Effector memory CD8-positive, alpha-beta T cell (primary cell): Measurements from ENCODE around the gene BCS1L.
A peak's percentile ranks its signal among the peaks of the same experiment; 100 is the strongest.

Source experiments
- ATAC-seq: fragments of 150-1000 bp; cut with Tn5 transposase; replicated peaks from 2 replicates; pipeline ENCODE4 v1.10.0; 2021; ENCODE audit warnings: mild to moderate bottlenecking, moderate library complexity
- DNase-seq, 3 experiments: peaks; one replicate each; pipeline ENCODE4 v3.0.0; 2021
- H3K27ac Mint-ChIP-seq, 2 donors: one replicate each; pipeline ENCODE4 v1.8.0; 2022; ENCODE audit warnings: mild to moderate bottlenecking in 2 of 2, mixed read lengths in 2 of 2, moderate library complexity in 2 of 2
- H3K27me3 Mint-ChIP-seq, 2 donors: one replicate each; pipeline ENCODE4 v1.8.0; 2022; ENCODE audit warnings: mixed read lengths in 2 of 2
- H3K36me3 Mint-ChIP-seq: one replicate; pipeline ENCODE4 v1.8.0; 2022; ENCODE audit warnings: mild to moderate bottlenecking, moderate library complexity, mixed read lengths; ENCODE audit not compliant: insufficient read depth
- H3K4me1 Mint-ChIP-seq, 2 donors: one replicate each; pipeline ENCODE4 v1.8.0; 2022; ENCODE audit warnings: low read depth in 2 of 2, mixed read lengths in 2 of 2
- H3K4me3 Mint-ChIP-seq, 2 donors: one replicate each; pipeline ENCODE4 v1.8.0; 2022; ENCODE audit warnings: mild to moderate bottlenecking in 2 of 2, mixed read lengths in 2 of 2, moderate library complexity in 2 of 2
- H3K9me3 Mint-ChIP-seq, 2 donors: one replicate each; pipeline ENCODE4 v1.8.0; 2022; ENCODE audit warnings: mixed read lengths in 2 of 2
- total RNA-seq, 9 experiments: gene quantifications; one replicate each; lab custom pipeline; 2026; lab: John Stamatoyannopoulos, UW

The BCS1L gene, protein sequence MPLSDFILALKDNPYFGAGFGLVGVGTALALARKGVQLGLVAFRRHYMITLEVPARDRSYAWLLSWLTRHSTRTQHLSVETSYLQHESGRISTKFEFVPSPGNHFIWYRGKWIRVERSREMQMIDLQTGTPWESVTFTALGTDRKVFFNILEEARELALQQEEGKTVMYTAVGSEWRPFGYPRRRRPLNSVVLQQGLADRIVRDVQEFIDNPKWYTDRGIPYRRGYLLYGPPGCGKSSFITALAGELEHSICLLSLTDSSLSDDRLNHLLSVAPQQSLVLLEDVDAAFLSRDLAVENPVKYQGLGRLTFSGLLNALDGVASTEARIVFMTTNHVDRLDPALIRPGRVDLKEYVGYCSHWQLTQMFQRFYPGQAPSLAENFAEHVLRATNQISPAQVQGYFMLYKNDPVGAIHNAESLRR
- total RNA-seq, result 8.7 to 46.7 (median 32.9) reads per million in 9 experiments

DNA sequence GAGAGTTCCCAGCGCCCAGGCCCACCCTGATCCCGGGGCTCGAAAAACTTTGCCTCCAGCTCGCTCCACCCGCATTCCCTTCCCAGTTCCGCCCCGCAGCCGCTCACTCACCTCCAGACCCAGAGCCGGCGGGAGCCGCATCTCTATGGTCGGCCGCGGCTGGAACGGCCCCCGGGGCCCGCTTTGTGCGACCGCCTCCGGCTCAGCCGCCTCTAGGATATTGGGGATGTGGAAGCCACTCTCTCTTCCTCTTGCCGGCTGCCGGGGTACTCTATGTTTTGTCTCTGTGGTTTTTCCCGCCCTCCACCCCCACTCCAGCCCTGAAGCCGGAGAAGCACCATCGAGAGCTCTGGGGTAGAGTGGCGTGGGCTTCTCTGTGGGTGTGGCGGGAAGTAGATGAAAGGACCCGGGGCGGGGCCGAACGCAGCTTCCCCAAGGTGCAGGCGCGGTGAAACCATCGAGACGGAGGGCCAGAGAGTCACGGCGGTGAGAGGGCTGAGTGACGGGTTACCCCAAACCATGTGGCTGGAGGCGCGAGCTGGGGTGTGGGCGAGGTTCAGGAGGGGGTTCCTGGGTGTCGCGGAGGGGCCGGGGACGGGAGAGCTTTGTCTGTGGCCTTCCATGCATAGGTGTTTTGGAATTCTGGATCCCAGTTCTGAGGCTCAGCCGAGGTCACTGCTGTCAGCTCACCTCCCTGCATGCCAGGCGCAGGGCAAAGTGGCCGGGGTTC, at the start of gene BCS1L, which contains the start of gene ZNF142:
TSS of gene BCS1L (plus strand) at position 426 of the 730 bp plus-strand sequence. CDS start 1,305 bp downstream, outside the sequence.
TSS of gene ZNF142 (minus strand) at position 366 of the 730 bp plus-strand sequence. CDS start 3,194 bp downstream, outside the sequence.
- peak; percentile 85 to 88 (median 87) for DNase-seq
- Mint-ChIP-seq H3K4me1 (peaks cover 31 to 37% of the 10 kb centered on the region in 2 donors), H3K4me3 (peak within 1 kb of the TSS; percentile 90 to 97), H3K27ac (peak within 1 kb of the TSS; percentile 90 to 95), H3K36me3 (peaks cover 49% of the 10 kb centered on the region), H3K27me3 (no peaks in the 10 kb centered on the region), H3K9me3 (no peaks in the 10 kb centered on the region)
- ATAC-seq, result peak; percentile 97

DNA sequence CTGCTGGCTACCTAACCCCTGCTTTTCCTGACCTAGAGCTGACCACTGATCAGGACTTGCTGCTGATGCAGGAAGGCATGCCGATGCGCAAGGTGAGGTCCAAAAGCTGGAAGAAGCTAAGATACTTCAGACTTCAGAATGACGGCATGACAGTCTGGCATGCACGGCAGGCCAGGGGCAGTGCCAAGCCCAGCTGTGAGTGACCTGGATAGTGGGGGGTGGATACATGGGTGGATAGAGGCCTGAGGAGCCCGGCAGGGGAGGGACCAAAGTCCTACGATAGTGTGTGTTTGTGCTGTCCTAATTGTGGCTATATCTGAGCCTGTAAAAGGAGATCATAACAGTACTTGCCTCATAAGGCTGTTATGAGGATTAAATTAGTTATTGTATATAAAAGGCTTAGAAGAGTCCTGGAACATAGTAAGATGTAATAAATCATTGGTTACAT, 43.6 kb upstream of the BCS1L start:
- Mint-ChIP-seq H3K4me1 (no peaks in the 10 kb centered on the region), H3K27me3 (peaks cover 0 to 9% of the 10 kb centered on the region in 2 donors), H3K36me3 (no peaks in the 10 kb centered on the region), H3K9me3 (no peaks in the 10 kb centered on the region), H3K4me3 (no peak overlapping the region), H3K27ac (no peak overlapping the region)
- DNase-seq (no peak), ATAC-seq (no peak)

DNA sequence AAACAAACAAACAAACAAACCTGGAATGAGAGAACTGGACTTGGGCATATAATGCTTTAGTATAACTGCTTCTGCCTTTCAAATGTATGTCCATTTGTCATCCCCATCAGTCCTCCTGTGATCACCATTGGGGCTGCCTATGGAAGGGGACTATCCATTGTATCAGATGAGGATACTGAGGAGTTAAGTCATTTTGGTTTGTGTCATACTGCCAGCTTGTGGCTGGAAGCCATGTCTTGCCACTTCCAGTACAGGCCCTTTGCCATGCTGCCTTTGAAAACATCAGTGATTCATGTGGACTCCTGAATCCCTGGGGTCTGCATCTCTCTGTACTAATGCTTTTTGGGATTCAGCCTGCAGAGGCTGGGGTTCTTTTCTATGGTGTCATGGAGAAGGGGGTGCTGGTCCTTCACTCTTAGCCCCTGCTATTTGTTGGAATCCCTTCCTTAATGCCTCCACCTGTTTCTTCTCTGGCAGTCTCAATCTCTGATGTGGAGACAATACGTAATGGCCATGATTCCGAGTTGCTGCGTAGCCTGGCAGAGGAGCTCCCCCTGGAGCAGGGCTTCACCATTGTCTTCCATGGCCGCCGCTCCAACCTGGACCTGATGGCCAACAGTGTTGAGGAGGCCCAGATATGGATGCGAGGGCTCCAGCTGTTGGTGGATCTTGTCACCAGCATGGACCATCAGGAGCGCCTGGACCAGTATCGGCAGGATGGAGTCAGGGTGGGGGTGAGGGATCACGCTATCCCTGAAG, 41.2 kb upstream of the BCS1L start:
- DNase-seq (no peak), ATAC-seq (no peak)
- Mint-ChIP-seq H3K4me1 (no peaks in the 10 kb centered on the region), H3K36me3 (no peaks in the 10 kb centered on the region), H3K27ac (no peak overlapping the region), H3K27me3 (no peaks in the 10 kb centered on the region), H3K4me3 (no peak overlapping the region), H3K9me3 (no peaks in the 10 kb centered on the region)

DNA sequence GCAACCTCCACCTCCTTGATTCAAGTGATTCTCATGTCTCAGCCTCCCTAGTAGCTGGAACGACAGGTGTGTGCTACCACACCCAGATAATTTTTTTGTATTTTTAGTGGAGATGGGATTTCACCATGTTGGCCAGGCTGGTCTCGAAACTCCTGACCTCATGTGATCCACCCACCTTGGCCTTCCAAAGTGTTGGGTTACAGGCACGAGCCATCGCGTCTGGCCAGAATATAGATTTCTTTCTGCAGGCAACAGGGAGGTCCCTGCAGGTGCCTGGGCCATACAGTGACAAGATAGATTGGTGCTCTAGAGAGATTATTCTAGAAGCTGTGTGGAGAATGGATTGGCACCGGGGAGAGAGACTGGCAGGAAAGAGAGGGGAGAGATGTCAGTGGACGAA, 38.5 kb upstream of the BCS1L start:
- Mint-ChIP-seq H3K36me3 (peaks cover 4% of the 10 kb centered on the region), H3K4me1 (no peaks in the 10 kb centered on the region), H3K9me3 (no peaks in the 10 kb centered on the region), H3K27me3 (no peaks in the 10 kb centered on the region), H3K4me3 (no peak overlapping the region), H3K27ac (no peak overlapping the region)
- ATAC-seq (no peak), DNase-seq (no peak)

DNA sequence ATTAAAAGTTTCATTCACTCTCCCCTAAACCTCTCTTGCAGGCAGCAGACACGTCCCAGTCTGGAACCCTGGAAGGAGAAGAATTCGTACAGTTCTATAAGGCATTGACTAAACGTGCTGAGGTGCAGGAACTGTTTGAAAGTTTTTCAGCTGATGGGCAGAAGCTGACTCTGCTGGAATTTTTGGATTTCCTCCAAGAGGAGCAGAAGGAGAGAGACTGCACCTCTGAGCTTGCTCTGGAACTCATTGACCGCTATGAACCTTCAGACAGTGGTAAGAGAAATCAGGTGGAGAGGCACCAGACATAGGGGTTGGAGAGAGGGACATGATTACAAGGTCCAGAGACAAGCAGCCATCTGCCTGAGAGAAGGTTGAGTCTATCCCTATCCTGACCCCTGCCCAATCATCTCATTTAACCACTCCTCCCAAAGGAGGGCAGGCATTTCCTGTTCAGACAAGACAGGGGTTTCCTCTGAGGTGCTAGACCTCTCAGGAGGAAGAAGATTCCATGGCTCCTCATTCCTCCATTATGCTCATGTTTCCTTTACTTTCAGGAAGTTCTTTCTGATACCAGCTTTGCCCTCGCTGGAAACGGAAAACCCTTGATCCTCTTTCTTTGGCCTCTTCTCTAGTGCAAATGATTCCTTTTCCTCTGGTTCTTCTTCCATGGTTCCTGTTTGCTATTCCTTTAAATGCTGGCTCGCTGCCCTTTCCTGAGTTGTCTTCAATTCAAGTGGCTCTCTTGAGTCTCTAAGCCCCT, 36.7 kb upstream of the BCS1L start:
- DNase-seq (no peak), ATAC-seq (no peak)
- no peaks in the 10 kb centered on the region for H3K4me1 Mint-ChIP-seq
- no peaks in the 10 kb centered on the region for H3K27me3 Mint-ChIP-seq
- H3K9me3 Mint-ChIP-seq, result no peaks in the 10 kb centered on the region
- H3K27ac Mint-ChIP-seq, result no peak overlapping the region
- H3K4me3 Mint-ChIP-seq, result no peak overlapping the region
- peaks cover 4% of the 10 kb centered on the region for H3K36me3 Mint-ChIP-seq

DNA sequence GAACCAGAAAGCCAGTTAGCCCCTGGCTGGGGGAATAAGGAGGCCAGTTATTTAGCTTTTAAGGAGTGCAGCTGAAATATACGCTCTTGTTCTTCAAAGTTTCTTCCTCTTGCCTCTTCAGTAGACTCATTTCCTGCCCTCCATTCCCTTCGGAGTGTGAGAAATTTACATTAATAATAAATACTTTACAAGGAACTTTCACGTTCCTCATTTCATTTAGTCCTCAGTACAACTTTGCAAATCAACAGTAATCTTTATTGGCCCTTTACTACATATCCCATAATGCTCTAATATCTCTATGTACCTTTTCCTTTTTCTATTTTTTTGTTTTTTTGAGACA, 36.1 kb upstream of the BCS1L start:
- no peak for DNase-seq
- Mint-ChIP-seq H3K4me1 (no peaks in the 10 kb centered on the region), H3K27ac (no peak overlapping the region), H3K9me3 (no peaks in the 10 kb centered on the region), H3K4me3 (no peak overlapping the region), H3K27me3 (no peaks in the 10 kb centered on the region), H3K36me3 (peaks cover 4% of the 10 kb centered on the region)
- ATAC-seq, result no peak

DNA sequence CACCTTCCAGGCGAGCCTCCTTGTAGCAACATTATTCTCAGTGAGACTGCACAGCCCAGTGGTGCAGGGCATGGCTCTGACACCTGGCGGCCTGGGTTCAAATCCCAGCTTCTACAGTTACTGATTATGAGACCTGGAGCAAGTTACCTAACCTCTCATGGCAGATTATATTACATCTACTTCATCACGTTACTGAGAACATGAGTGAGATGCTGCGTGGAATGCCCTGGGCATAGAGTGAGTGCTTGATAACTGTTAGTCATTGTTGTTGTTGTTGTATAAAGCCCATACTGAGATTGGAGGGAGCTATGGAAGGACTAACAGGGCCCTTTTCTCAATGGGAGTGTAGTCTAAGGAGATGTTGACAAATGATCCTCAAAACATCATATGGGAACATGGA, 33.1 kb upstream of the BCS1L start:
- Mint-ChIP-seq H3K27me3 (no peaks in the 10 kb centered on the region), H3K27ac (no peak overlapping the region), H3K9me3 (no peaks in the 10 kb centered on the region), H3K4me3 (no peak overlapping the region), H3K36me3 (peaks cover 4% of the 10 kb centered on the region), H3K4me1 (no peaks in the 10 kb centered on the region)
- ATAC-seq (no peak), DNase-seq (no peak)

DNA sequence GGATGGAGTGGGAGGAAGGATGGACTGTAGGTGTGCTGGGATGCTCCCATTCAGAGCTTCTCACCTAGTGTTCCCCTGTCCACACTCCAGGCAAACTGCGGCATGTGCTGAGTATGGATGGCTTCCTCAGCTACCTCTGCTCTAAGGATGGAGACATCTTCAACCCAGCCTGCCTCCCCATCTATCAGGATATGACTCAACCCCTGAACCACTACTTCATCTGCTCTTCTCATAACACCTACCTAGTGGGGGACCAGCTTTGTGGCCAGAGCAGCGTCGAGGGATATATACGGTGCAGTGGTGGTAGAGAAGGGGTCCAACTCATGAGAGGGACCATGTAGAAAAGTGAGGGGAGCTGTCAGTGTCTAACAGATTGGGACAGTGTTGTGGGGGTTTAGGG, 31.5 kb upstream of the BCS1L start:
- ATAC-seq (no peak), DNase-seq (no peak)
- Mint-ChIP-seq H3K36me3 (peaks cover 4% of the 10 kb centered on the region), H3K4me3 (no peak overlapping the region), H3K4me1 (no peaks in the 10 kb centered on the region), H3K27ac (no peak overlapping the region), H3K9me3 (no peaks in the 10 kb centered on the region), H3K27me3 (no peaks in the 10 kb centered on the region)

DNA sequence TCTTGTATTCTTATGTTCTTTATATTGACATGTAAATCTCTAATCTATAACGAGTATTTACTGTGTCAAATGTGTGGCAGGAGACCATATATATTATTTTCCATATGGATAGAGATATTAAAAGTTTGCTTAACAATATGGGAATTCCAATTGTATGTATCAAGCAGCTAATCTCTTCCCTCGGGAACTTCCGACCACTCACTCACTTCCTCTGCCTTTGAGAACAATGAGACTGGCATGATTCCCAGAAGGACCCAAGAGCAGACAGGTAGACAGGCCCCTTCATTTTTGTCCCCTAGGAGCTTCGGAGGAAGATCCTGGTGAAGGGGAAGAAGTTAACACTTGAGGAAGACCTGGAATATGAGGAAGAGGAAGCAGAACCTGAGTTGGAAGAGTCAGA, 27.6 kb upstream of the BCS1L start:
- no peak for DNase-seq
- Mint-ChIP-seq H3K4me3 (no peak overlapping the region), H3K36me3 (peaks cover 30% of the 10 kb centered on the region), H3K9me3 (no peaks in the 10 kb centered on the region), H3K27me3 (no peaks in the 10 kb centered on the region), H3K27ac (no peak overlapping the region), H3K4me1 (peaks cover 0 to 1% of the 10 kb centered on the region in 2 donors)
- ATAC-seq, result no peak

DNA sequence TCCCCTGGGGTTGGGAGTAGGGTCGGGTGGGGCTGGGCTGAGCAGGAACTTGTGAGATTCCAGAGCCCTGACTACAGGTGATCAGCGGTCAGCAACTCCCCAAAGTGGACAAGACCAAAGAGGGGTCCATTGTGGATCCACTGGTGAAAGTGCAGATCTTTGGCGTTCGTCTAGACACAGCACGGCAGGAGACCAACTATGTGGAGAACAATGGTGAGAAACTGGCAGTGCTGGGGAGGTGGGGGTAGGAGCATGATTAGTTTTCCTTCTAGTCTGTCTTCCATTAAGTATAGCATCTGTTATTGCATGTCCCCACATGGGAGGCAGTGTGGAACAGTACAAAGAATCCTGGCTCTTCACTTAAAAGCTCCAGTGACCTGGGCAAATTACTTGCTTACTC, 23.8 kb upstream of the BCS1L start:
- no peaks in the 10 kb centered on the region for H3K9me3 Mint-ChIP-seq
- DNase-seq (no peak), ATAC-seq (no peak)
- no peak overlapping the region for H3K4me3 Mint-ChIP-seq
- H3K27me3 Mint-ChIP-seq, result no peaks in the 10 kb centered on the region
- peak overlapping the region in 1 of 2 donors; percentile 16 for H3K27ac Mint-ChIP-seq
- peaks cover 66% of the 10 kb centered on the region for H3K36me3 Mint-ChIP-seq
- peaks cover 1 to 3% of the 10 kb centered on the region in 2 donors for H3K4me1 Mint-ChIP-seq

DNA sequence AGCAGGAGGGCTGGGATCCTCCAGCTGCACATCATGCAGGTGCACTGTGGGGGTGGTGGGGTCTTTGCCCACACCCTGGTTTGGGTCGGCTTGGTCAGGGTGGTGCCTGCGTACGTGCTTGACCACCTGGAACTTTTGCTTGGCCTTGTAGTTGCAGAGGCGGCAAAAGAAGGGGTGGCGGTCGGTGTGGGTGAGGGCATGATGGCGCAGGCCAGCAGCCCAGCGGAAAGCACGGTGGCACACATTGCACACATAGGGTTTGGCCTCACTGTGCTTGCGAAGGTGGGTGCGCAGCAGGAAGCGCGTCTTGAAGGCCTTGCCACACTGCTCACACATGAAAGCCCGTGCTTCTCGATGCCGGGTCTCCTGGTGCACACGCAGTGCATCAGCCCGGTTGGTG, 21.1 kb upstream of the BCS1L start:
- Mint-ChIP-seq H3K36me3 (peaks cover 89% of the 10 kb centered on the region), H3K27ac (no peak overlapping the region), H3K9me3 (no peaks in the 10 kb centered on the region), H3K27me3 (no peaks in the 10 kb centered on the region), H3K4me1 (peaks cover 1 to 3% of the 10 kb centered on the region in 2 donors), H3K4me3 (no peak overlapping the region)
- DNase-seq, result no peak
- ATAC-seq, result no peak

DNA sequence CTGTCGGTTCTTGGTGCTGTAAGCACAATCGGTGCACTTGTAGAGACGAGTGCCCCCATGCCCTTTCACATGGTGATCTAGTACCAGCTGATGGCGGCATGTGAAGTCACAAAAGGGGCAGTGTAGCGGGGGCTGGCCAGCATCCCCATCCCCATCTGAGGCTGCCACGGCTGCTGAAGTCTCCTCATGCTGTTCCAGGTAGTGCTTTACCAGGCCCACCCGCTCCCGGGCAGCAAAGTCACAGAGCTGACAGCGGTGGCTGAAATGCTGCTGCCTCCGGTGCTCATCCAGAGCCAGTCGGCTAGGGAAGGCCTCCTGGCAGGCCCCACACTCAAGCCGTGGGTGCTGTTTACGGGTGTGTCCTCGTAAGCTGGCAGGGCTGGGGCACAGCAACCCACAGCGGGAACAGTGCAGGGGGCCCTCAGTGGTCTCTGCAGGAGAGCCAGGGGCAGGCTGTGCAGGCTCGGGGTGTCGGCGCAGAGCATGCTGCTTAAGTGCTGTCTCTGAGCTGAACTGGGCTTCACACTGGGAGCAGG, 17.3 kb upstream of the BCS1L start:
- Mint-ChIP-seq H3K9me3 (no peaks in the 10 kb centered on the region), H3K36me3 (peaks cover 81% of the 10 kb centered on the region), H3K4me1 (peaks cover 0 to 3% of the 10 kb centered on the region in 2 donors), H3K27me3 (no peaks in the 10 kb centered on the region), H3K4me3 (no peak overlapping the region), H3K27ac (no peak overlapping the region)
- no peak for ATAC-seq
- DNase-seq, result no peak
